CD14-positive monocyte (primary cell): Measurements from ENCODE around the gene TRPM2. TPM values are rescaled to one million over a fixed set of nuclear protein-coding genes. Genes with fewer than 3 reads are reported as not detected.

Experiments
- DNase-seq, 3 donors: peaks; one replicate each; pipeline ENCODE4 v3.0.0-alpha.2; 2011 to 2022
- H2AFZ ChIP-seq: 2 replicates; pipeline ENCODE4 v1.6.0; 2012; ENCODE audit warnings: mild to moderate bottlenecking, low read depth, low read length, inconsistent platforms; ENCODE audit not compliant: insufficient read depth, poor library complexity, severe bottlenecking
- H3K27ac ChIP-seq, 2 donors: 1 replicate in 1 of 2; 2 replicates in 1 of 2; pipeline ENCODE4 v1.5.1; 2012 to 2013; ENCODE audit warnings: low read length in 2 of 2, control low read depth in 1 of 2, inconsistent platforms in 1 of 2, low read depth in 1 of 2, mild to moderate bottlenecking in 1 of 2
- H3K27me3 ChIP-seq, 2 donors: one replicate each; pipeline versions ENCODE4 v1.6.0 to v1.6.1; 2011 to 2013; ENCODE audit warnings: low read length in 2 of 2; ENCODE audit not compliant: control insufficient read depth in 2 of 2, insufficient read depth in 2 of 2
- H3K36me3 ChIP-seq, 2 donors: replicated peaks in 1 of 2; 1 replicate in 1 of 2; 2 replicates in 1 of 2; pipeline versions ENCODE4 v1.5.1 to v1.6.1; 2012 to 2013; ENCODE audit warnings: low read length in 2 of 2, control low read depth in 1 of 2, inconsistent platforms in 1 of 2, mild to moderate bottlenecking in 1 of 2; ENCODE audit not compliant: insufficient read depth in 2 of 2, control insufficient read depth in 1 of 2
- H3K4me1 ChIP-seq, 2 donors: 1 replicate in 1 of 2; 2 replicates in 1 of 2; pipeline versions ENCODE4 v1.5.1 to v1.6.1; 2012 to 2013; ENCODE audit warnings: low read length in 2 of 2, control low read depth in 1 of 2, inconsistent platforms in 1 of 2, mild to moderate bottlenecking in 1 of 2, moderate library complexity in 1 of 2; ENCODE audit not compliant: insufficient read depth in 2 of 2, control insufficient read depth in 1 of 2
- H3K4me2 ChIP-seq: replicated peaks from 2 replicates; pipeline ENCODE3; 2012; ENCODE audit warnings: low read length, moderate library complexity, mild to moderate bottlenecking; ENCODE audit not compliant: poor library complexity, severe bottlenecking; ENCODE audit errors: extremely low read depth
- H3K4me3 ChIP-seq, 3 experiments: fragments of 200-600 bp in 1 of 3; sonication (generic) in 1 of 3; replicated peaks in 1 of 3; 1 replicate in 2 of 3; 2 replicates in 1 of 3; pipeline ENCODE4 v1.5.1; 2011 to 2013; ENCODE audit warnings: low read length in 3 of 3, mild to moderate bottlenecking in 3 of 3, control low read depth in 2 of 3, low read depth in 2 of 3, inconsistent platforms in 1 of 3, moderate library complexity in 1 of 3
- H3K79me2 ChIP-seq: 2 replicates; pipeline ENCODE4 v1.6.0; 2012; ENCODE audit warnings: mild to moderate bottlenecking, control low read depth, inconsistent platforms, low read length, moderate library complexity; ENCODE audit not compliant: insufficient read depth
- H3K9ac ChIP-seq: 2 replicates; pipeline ENCODE4 v1.6.0; 2017; ENCODE audit warnings: low read length, mild to moderate bottlenecking; ENCODE audit not compliant: insufficient read depth, poor library complexity, severe bottlenecking
- H3K9me3 ChIP-seq, 2 donors: replicated peaks in 1 of 2; 1 replicate in 1 of 2; 2 replicates in 1 of 2; pipeline versions ENCODE4 v1.5.1 to v1.6.1; 2012 to 2013; ENCODE audit warnings: low read length in 2 of 2, control low read depth in 1 of 2; ENCODE audit not compliant: control insufficient read depth in 1 of 2, insufficient read depth in 1 of 2
- H4K20me1 ChIP-seq: 2 replicates; pipeline ENCODE4 v1.6.0; 2012; ENCODE audit warnings: mild to moderate bottlenecking, low read length, control low read depth, moderate library complexity; ENCODE audit not compliant: insufficient read depth
- H3K27ac Mint-ChIP-seq, 7 donors: one replicate each; pipeline ENCODE4 v1.8.0; 2020; ENCODE audit warnings: mild to moderate bottlenecking in 7 of 7, mixed read lengths in 7 of 7, moderate library complexity in 6 of 7, inconsistent platforms in 2 of 7
- H3K27me3 Mint-ChIP-seq, 3 donors: one replicate each; pipeline ENCODE4 v1.8.0; 2021 to 2022; ENCODE audit warnings: low read depth in 3 of 3, mild to moderate bottlenecking in 3 of 3, mixed read lengths in 3 of 3, moderate library complexity in 3 of 3, inconsistent platforms in 1 of 3
- H3K36me3 Mint-ChIP-seq, 2 donors: one replicate each; pipeline ENCODE4 v1.8.0; 2020; ENCODE audit warnings: mixed read lengths in 2 of 2, inconsistent platforms in 1 of 2, mild to moderate bottlenecking in 1 of 2
- H3K4me1 Mint-ChIP-seq: one replicate; pipeline ENCODE4 v1.8.0; 2020; ENCODE audit warnings: mild to moderate bottlenecking, mixed read lengths
- H3K4me3 Mint-ChIP-seq, 2 donors: one replicate each; pipeline ENCODE4 v1.8.0; 2020; ENCODE audit warnings: mild to moderate bottlenecking in 2 of 2, mixed read lengths in 2 of 2, moderate library complexity in 1 of 2
- H3K9me3 Mint-ChIP-seq, 7 donors: one replicate each; pipeline ENCODE4 v1.8.0; 2020 to 2022; ENCODE audit warnings: mixed read lengths in 7 of 7, mild to moderate bottlenecking in 6 of 7, moderate library complexity in 6 of 7, inconsistent platforms in 2 of 7
- CTCF ChIP-seq: fragments of 200-600 bp; IDR thresholded peaks from one replicate; pipeline ENCODE4 v1.8.0; 2022; ENCODE audit warnings: antibody characterized with exemption, mild to moderate bottlenecking
- WGBS: methylation state at CpG from one replicate; pipeline ENCODE4 v1.1.5; 2013; ENCODE audit warnings: missing lambda C conversion rate; ENCODE audit not compliant: insufficient coverage; 5-methylcytosine and 5-hydroxymethylcytosine counted together
- intact Hi-C, 2 donors: fragments of 100-400 bp; cut with micrococcal nuclease; formaldehyde crosslinking; loops; one replicate each; pipeline versions ENCODE4 v1.15.0 to v1.15.1; 2023
- polyA plus RNA-seq, 3 donors: library from polyadenylated mRNA; depleted of rRNA in 1 of 3; unstranded in 2 of 3; stranded (reverse) in 1 of 3; fragments of 300-500 nt in 2 of 3; fragments of >200 nt in 1 of 3; fragmentation: Illumina TruSeq in 2 of 3; gene quantifications; 1 replicate in 2 of 3; 2 replicates in 1 of 3; pipeline ENCODE4 v1.2.3, GENCODE V29; 2012 to 2021

TRPM2 gene
- polyA plus RNA-seq, 3 donors: 7.6 to 21.6 (median 12.2) TPM

- no peak overlapping the region for H3K9ac ChIP-seq
- intact Hi-C loops: loop anchor here in 1 of 2 donors (5.0 kb wide), 1 partner anchor 1201 kb away; no protein-coding TSS in a partner anchor
- H3K27ac Mint-ChIP-seq: peak overlapping the region in 1 of 7 donors; percentile 23
- H3K4me1 ChIP-seq: peaks cover 60 to 65% of the 10 kb centered on the region in 2 donors
- H3K4me3 ChIP-seq: peak overlapping the region in 1 of 3 experiments; percentile 77
- H3K4me3 Mint-ChIP-seq: peak overlapping the region; percentile 59 to 71
- peak overlapping the region in 1 of 2 donors; percentile 5 for H3K27ac ChIP-seq
- TF ChIP-seq CTCF: no peak
- no peaks in the 10 kb centered on the region for H3K36me3 ChIP-seq
- no peaks in the 10 kb centered on the region for H3K9me3 ChIP-seq
- WGBS: 18% methylated on average over 33 of the region's 42 CpGs
- H3K79me2 ChIP-seq: peaks cover 29% of the 10 kb centered on the region
- H3K9me3 Mint-ChIP-seq: peaks cover 0 to 11% (median 0%) of the 10 kb centered on the region in 7 donors
- peak overlapping the region; percentile 70 for H2AFZ ChIP-seq
- peaks cover 54% of the 10 kb centered on the region for H3K4me1 Mint-ChIP-seq
- H3K36me3 Mint-ChIP-seq: peaks cover 10 to 11% of the 10 kb centered on the region in 2 donors
- peaks cover 34 to 53% (median 35%) of the 10 kb centered on the region in 3 donors for H3K27me3 Mint-ChIP-seq
- peak in 2 of 3 donors; percentile 33 to 34 for DNase-seq
- H3K4me2 ChIP-seq: peak overlapping the region; percentile 83
- peaks cover 4 to 26% of the 10 kb centered on the region in 2 donors for H3K27me3 ChIP-seq
- no peaks in the 10 kb centered on the region for H4K20me1 ChIP-seq
Observed at GRCh38 chr21:44350773-44351481, 2.5 kb upstream of the TRPM2 start.

- peak overlapping the region in 1 of 3 experiments; percentile 77 for H3K4me3 ChIP-seq
- Mint-ChIP-seq H3K27ac (peak overlapping the region in 1 of 7 donors; percentile 97), H3K27me3 (peaks cover 27 to 45% (median 28%) of the 10 kb centered on the region in 3 donors), H3K4me3 (peak overlapping the region; percentile 59 to 71), H3K4me1 (peaks cover 61% of the 10 kb centered on the region), H3K36me3 (peaks cover 16 to 19% of the 10 kb centered on the region in 2 donors), H3K9me3 (peaks cover 0 to 14% (median 0%) of the 10 kb centered on the region in 7 donors)
- H2AFZ ChIP-seq: no peak overlapping the region
- no peak for DNase-seq
- peaks cover 5 to 7% of the 10 kb centered on the region in 2 donors for H3K36me3 ChIP-seq
- no peak overlapping the region for H3K9ac ChIP-seq
- peaks cover 37% of the 10 kb centered on the region for H3K79me2 ChIP-seq
- peaks cover 4 to 26% of the 10 kb centered on the region in 2 donors for H3K27me3 ChIP-seq
- 87% methylated on average over 18 of the region's 18 CpGs for WGBS
- TF ChIP-seq CTCF: no peak
- intact Hi-C loops: loop anchor here in 1 of 2 donors (5.0 kb wide), 1 partner anchor 1201 kb away; no protein-coding TSS in a partner anchor
- H4K20me1 ChIP-seq: no peaks in the 10 kb centered on the region
- peak overlapping the region; percentile 83 for H3K4me2 ChIP-seq
- peak overlapping the region in 1 of 2 donors; percentile 99 for H3K27ac ChIP-seq
- H3K9me3 ChIP-seq: no peaks in the 10 kb centered on the region
- H3K4me1 ChIP-seq: peaks cover 67 to 73% of the 10 kb centered on the region in 2 donors
Observed at GRCh38 chr21:44351535-44352252, 1.7 kb upstream of the TRPM2 start.
